GM12878 (cell line): ENCODE results near the gene COL6A6. TPM values are rescaled to one million over a fixed set of nuclear protein-coding genes. Genes with fewer than 3 reads are reported as not detected.

Source experiments
- ATAC-seq: fragments of 200-7000 bp; cut with Tn5 transposase; 3 replicates; pipeline ENCODE4 v1.9.1; 2020; ENCODE audit warnings: mild to moderate bottlenecking, moderate library complexity
- BruUV-seq: library from RNA; stranded (reverse); fragments of 400-500 nt; replicated peaks from 2 replicates; lab custom pipeline; 2021; lab: Mats Ljungman, UMichigan
- CTCF ChIA-PET: fragments of 300-600 bp; sonication (Branson Sonifier 250); formaldehyde crosslinking; extraction: SDS; loops from one replicate; lab custom pipeline; 2021; ENCODE audit warnings: inconsistent platforms; lab: Yijun Ruan, JAX
- POLR2A ChIA-PET: fragments of 350-600 bp; formaldehyde crosslinking; extraction: SDS; loops from one replicate; lab custom pipeline; 2021; ENCODE audit warnings: inconsistent platforms; lab: Charles Lee
- RAD21 ChIA-PET: fragments of 300-600 bp; sonication (Branson Sonifier 250); formaldehyde crosslinking; loops from one replicate; lab custom pipeline; 2023; ENCODE audit warnings: antibody characterized with exemption; ENCODE audit not compliant: unreplicated experiment; lab: Charles Lee
- SMC1A ChIA-PET: fragments of 300-600 bp; sonication (Branson Sonifier 250); formaldehyde crosslinking; loops from one replicate; lab custom pipeline; 2023; ENCODE audit not compliant: unreplicated experiment, uncharacterized antibody; lab: Charles Lee
- DNase-seq: peaks from one replicate; pipeline ENCODE4 v3.0.0-alpha.2; 2011; ENCODE audit warnings: low read depth, low spot score
- FAIRE-seq: peaks from 3 replicates; lab custom pipeline; 2011; peaks lifted over from hg19 to GRCh38; lab: Jason Lieb, UNC
- H2AFZ ChIP-seq: 2 replicates; pipeline ENCODE4 v1.6.0; 2011; ENCODE audit warnings: low read depth, low read length, control low read depth; ENCODE audit not compliant: control insufficient read depth
- H3K27ac ChIP-seq: 2 replicates; pipeline ENCODE4 v1.5.1; 2011; ENCODE audit warnings: control low read depth; ENCODE audit not compliant: control insufficient read depth, insufficient read depth
- H3K27me3 ChIP-seq, 2 experiments: replicated peaks in 1 of 2; 2 replicates each; pipeline versions ENCODE4 v1.6.0 to v1.6.1; 2011; ENCODE audit warnings: low read length in 1 of 2; ENCODE audit not compliant: control insufficient read depth in 2 of 2, insufficient read depth in 2 of 2
- H3K36me3 ChIP-seq, 2 experiments: 2 replicates each; pipeline ENCODE4 v1.5.1; 2011; ENCODE audit warnings: low read length in 1 of 2; ENCODE audit not compliant: control insufficient read depth in 2 of 2, insufficient read depth in 2 of 2
- H3K4me1 ChIP-seq: 2 replicates; pipeline ENCODE4 v1.6.1; 2011; ENCODE audit warnings: mild to moderate bottlenecking, low read length, moderate library complexity, mixed read lengths; ENCODE audit not compliant: control insufficient read depth, insufficient read depth
- H3K4me2 ChIP-seq: 2 replicates; pipeline ENCODE4 v1.6.0; 2011; ENCODE audit warnings: control low read depth; ENCODE audit not compliant: control insufficient read depth, insufficient read depth
- H3K4me3 ChIP-seq: fragments of 200-600 bp; sonication (generic); 2 replicates; pipeline ENCODE4 v1.5.1; 2016
- H3K79me2 ChIP-seq: 2 replicates; pipeline ENCODE4 v1.6.0; 2011; ENCODE audit warnings: low read length; ENCODE audit not compliant: control insufficient read depth, insufficient read depth
- H3K9ac ChIP-seq: 2 replicates; pipeline ENCODE4 v1.8.0; 2011; ENCODE audit warnings: low read length, control low read depth, mixed read lengths; ENCODE audit not compliant: control insufficient read depth, insufficient read depth
- H3K9me3 ChIP-seq: replicated peaks from 3 replicates; pipeline ENCODE4 v1.5.1; 2011; ENCODE audit warnings: mild to moderate bottlenecking, low read length; ENCODE audit not compliant: control insufficient read depth, insufficient read depth
- H4K20me1 ChIP-seq: 2 replicates; pipeline ENCODE4 v1.6.0; 2011; ENCODE audit not compliant: control insufficient read depth, insufficient read depth
- CBFB ChIP-seq: IDR thresholded peaks from 2 replicates; pipeline ENCODE4 v1.6.1; 2016; ENCODE audit warnings: antibody characterized with exemption, low read depth
- CBX3 ChIP-seq: fragments of 200-600 bp; sonication (generic); IDR thresholded peaks from 2 replicates; pipeline ENCODE4 v1.6.1; 2016; ENCODE audit warnings: low read depth, borderline replicate concordance
- CHD4 ChIP-seq: fragments of 200-600 bp; sonication (generic); IDR thresholded peaks from 2 replicates; pipeline ENCODE4 v1.6.1; 2016; ENCODE audit warnings: mild to moderate bottlenecking
- EED ChIP-seq: sonication (generic); IDR thresholded peaks from 2 replicates; pipeline ENCODE4 v1.6.1; 2016; ENCODE audit warnings: antibody characterized with exemption, low read depth
- NFYA ChIP-seq: IDR thresholded peaks from 2 replicates; pipeline ENCODE4 v1.6.1; 2011; ENCODE audit warnings: low read depth, mild to moderate bottlenecking, low read length, improper control_type of control experiment, borderline replicate concordance
- NKRF ChIP-seq: fragments of 450-650 bp; conservative IDR thresholded peaks from 2 replicates; pipeline ENCODE4 v1.6.1; 2017; ENCODE audit warnings: mild to moderate bottlenecking, moderate library complexity
- PAX5 ChIP-seq: IDR thresholded peaks from 2 replicates; pipeline ENCODE4 v1.6.1; 2011; ENCODE audit warnings: low read depth, low read length, borderline replicate concordance
- PKNOX1 ChIP-seq: fragments of 450-650 bp; IDR thresholded peaks from 2 replicates; pipeline ENCODE4 v1.6.1; 2016; ENCODE audit warnings: mild to moderate bottlenecking
- PML ChIP-seq: IDR thresholded peaks from 2 replicates; pipeline ENCODE4 v1.6.1; 2012; ENCODE audit warnings: low read length, inconsistent platforms
- SREBF1 ChIP-seq: IDR thresholded peaks from 2 replicates; pipeline ENCODE4 v1.6.1; 2012; ENCODE audit warnings: mild to moderate bottlenecking, low read length
- STAT1 ChIP-seq: fragments of 450-650 bp; conservative IDR thresholded peaks from 2 replicates; pipeline ENCODE4 v1.6.1; 2014; ENCODE audit warnings: antibody characterized with exemption, mild to moderate bottlenecking
- ZNF217 ChIP-seq: fragments of 450-650 bp; IDR thresholded peaks from 2 replicates; pipeline ENCODE4 v1.6.1; 2017; ENCODE audit warnings: antibody characterized with exemption, mild to moderate bottlenecking
- WGBS: methylation state at CpG from one replicate; pipeline ENCODE4 v1.1.6; 2016; ENCODE audit warnings: low lambda C conversion rate; ENCODE audit not compliant: insufficient replicate concordance, insufficient coverage; ENCODE audit errors: missing lambda C conversion rate; 5-methylcytosine and 5-hydroxymethylcytosine counted together
- in situ Hi-C: fragments of 300-500 bp; cut with MboI; formaldehyde crosslinking; loops from 9 replicates; pipeline ENCODE4 v1.14.3; 2018; ENCODE audit warnings: mixed read lengths
- intact Hi-C: fragments of 100-400 bp; cut with micrococcal nuclease; formaldehyde crosslinking; loops from one replicate; pipeline ENCODE4 v1.14.2; 2022; ENCODE audit not compliant: unreplicated experiment
- polyA plus RNA-seq, 11 experiments: library from polyadenylated mRNA; depleted of rRNA in 4 of 11; unstranded in 6 of 11; stranded (reverse) in 5 of 11; fragments of >200 nt; fragmentation: Nextera tagmentation in 4 of 11; fragmentation: Illumina TruSeq in 1 of 11; extraction: Ambion mirVana in 4 of 11; extraction: Trizol in 1 of 11; gene quantifications; 1 replicate in 1 of 11; 2 replicates in 10 of 11; pipeline versions ENCODE4 v1.2.1 to v1.2.3, GENCODE V29; 2011 to 2016; ENCODE audit warnings: inconsistent platforms in 2 of 11, missing spikeins in 2 of 11, low read depth in 1 of 11
- total RNA-seq, 4 experiments: library from RNA; depleted of rRNA in 3 of 4; stranded (reverse); fragments of >200 nt in 3 of 4; fragmentation: Illumina TruSeq in 1 of 4; extraction: Trizol in 1 of 4; gene quantifications; 2 replicates each; pipeline versions ENCODE4 v1.2.1 to v1.2.3, GENCODE V29; 2013 to 2021
- TF ChIP-seq, protein P1 (sequence below): fragments of 450-650 bp; formaldehyde crosslinking; IDR thresholded peaks from 2 replicates; pipeline ENCODE4 v1.5.0; 2022; ENCODE audit warnings: mild to moderate bottlenecking, missing genetic modification characterization

The COL6A6 gene
- total and polyA plus RNA-seq, 10 of the 15 experiments (the other 5 are each of a cell fraction or from before 2014, with no cell fraction given) = 0.01 to 0.02 TPM; not detected in 8

GRCh38 chr3:130468311-130468710 lies 48.7 kb upstream of the COL6A6 start:
- H3K9ac ChIP-seq = no peak overlapping the region
- intact Hi-C loops = no loop called here
- no peaks in the 10 kb centered on the region for H3K79me2 ChIP-seq
- FAIRE-seq (no peak), ATAC-seq (no peak), DNase-seq (no peak)
- TF ChIP-seq ZNF217 (no peak), CHD4 (no peak)
- in situ Hi-C loops = no loop called here
- no peaks in the 10 kb centered on the region for H3K9me3 ChIP-seq
- ChIA-PET SMC1A (no interaction called here), POLR2A (no interaction called here), RAD21 (no interaction called here), CTCF (no interaction called here)
- no TSS peak for BruUV-seq
- no peaks in the 10 kb centered on the region; the same call in 1 of the 2 replicates for H4K20me1 ChIP-seq
- WGBS = 100% methylated on average over 1 of the region's 1 CpG
- no peak overlapping the region for H2AFZ ChIP-seq
- H3K27me3 ChIP-seq = no peaks in the 10 kb centered on the region
- no peak overlapping the region for H3K27ac ChIP-seq
- no peak overlapping the region for H3K4me2 ChIP-seq
- no peak overlapping the region for H3K4me3 ChIP-seq
- no peaks in the 10 kb centered on the region for H3K36me3 ChIP-seq
- no peaks in the 10 kb centered on the region for H3K4me1 ChIP-seq

GRCh38 chr3:130470126-130470525 lies 46.9 kb upstream of the COL6A6 start:
- POLR2A ChIA-PET = no interaction called here
- WGBS = 6% methylated on average over 3 of the region's 3 CpGs
- intact Hi-C loops = no loop called here
- no peak for TF ChIP-seq STAT1
- TF ChIP-seq CBFB = no peak
- no peak for TF ChIP-seq PAX5
- no peak for TF ChIP-seq PKNOX1
- TF ChIP-seq CBX3 = no peak
- no peak for TF ChIP-seq SREBF1
- TF ChIP-seq PML = no peak
- no peak for TF ChIP-seq EED
- TF ChIP-seq NKRF = no peak
- TF ChIP-seq NFYA = no peak
- TF ChIP-seq, protein P1, sequence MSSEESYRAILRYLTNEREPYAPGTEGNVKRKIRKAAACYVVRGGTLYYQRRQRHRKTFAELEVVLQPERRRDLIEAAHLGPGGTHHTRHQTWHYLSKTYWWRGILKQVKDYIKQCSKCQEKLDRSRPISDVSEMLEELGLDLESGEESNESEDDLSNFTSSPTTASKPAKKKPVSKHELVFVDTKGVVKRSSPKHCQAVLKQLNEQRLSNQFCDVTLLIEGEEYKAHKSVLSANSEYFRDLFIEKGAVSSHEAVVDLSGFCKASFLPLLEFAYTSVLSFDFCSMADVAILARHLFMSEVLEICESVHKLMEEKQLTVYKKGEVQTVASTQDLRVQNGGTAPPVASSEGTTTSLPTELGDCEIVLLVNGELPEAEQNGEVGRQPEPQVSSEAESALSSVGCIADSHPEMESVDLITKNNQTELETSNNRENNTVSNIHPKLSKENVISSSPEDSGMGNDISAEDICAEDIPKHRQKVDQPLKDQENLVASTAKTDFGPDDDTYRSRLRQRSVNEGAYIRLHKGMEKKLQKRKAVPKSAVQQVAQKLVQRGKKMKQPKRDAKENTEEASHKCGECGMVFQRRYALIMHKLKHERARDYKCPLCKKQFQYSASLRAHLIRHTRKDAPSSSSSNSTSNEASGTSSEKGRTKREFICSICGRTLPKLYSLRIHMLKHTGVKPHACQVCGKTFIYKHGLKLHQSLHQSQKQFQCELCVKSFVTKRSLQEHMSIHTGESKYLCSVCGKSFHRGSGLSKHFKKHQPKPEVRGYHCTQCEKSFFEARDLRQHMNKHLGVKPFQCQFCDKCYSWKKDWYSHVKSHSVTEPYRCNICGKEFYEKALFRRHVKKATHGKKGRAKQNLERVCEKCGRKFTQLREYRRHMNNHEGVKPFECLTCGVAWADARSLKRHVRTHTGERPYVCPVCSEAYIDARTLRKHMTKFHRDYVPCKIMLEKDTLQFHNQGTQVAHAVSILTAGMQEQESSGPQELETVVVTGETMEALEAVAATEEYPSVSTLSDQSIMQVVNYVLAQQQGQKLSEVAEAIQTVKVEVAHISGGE (CRISPR knock-in tag) = no peak

More at GRCh38 chr3:130470126-130470525, 46.9 kb upstream of the COL6A6 start:
- Histone ChIP-seq H2AFZ (no peak overlapping the region), H3K4me1 (no peaks in the 10 kb centered on the region), H4K20me1 (no peaks in the 10 kb centered on the region), H3K36me3 (no peaks in the 10 kb centered on the region), H3K27ac (no peak overlapping the region), H3K4me3 (no peak overlapping the region), H3K27me3 (no peaks in the 10 kb centered on the region), H3K9ac (no peak overlapping the region), H3K9me3 (no peaks in the 10 kb centered on the region), H3K79me2 (no peaks in the 10 kb centered on the region), H3K4me2 (no peak overlapping the region)
- ChIA-PET CTCF (no interaction called here), RAD21 (no interaction called here), SMC1A (no interaction called here)
- in situ Hi-C loops = no loop called here
- DNase-seq (no peak), ATAC-seq (no peak), FAIRE-seq (no peak)
- no TSS peak for BruUV-seq
